ENCODE measurements around the gene RASGEF1C. TPM values are rescaled to one million over a fixed set of nuclear protein-coding genes. Genes with fewer than 3 reads are reported as not detected.

RASGEF1C gene
- total RNA-seq, 1 experiment from 2014 or later: 0.30 TPM

GRCh38 chr5:180070756-180071530, 138.1 kb downstream of the RASGEF1C start:
- DNase-seq (ENCODE audit: extremely low read depth, low read depth): peak; percentile 28

- DNase-seq (ENCODE audit: extremely low read depth, low read depth): no peak
These were observed 139.3 kb downstream of the RASGEF1C start for GRCh38 chr5:180069589-180070247.

GRCh38 chr5:180068519-180069090, 140.4 kb downstream of the RASGEF1C start:
- DNase-seq (ENCODE audit: extremely low read depth, low read depth): no peak

GRCh38 chr5:180067986-180068385, 141.0 kb downstream of the RASGEF1C start:
- DNase-seq (ENCODE audit: extremely low read depth, low read depth): no peak

GRCh38 chr5:180060192-180060591, 148.8 kb downstream of the RASGEF1C start:
- no peak for DNase-seq (ENCODE audit: extremely low read depth, low read depth)

GRCh38 chr5:180059326-180059725, 149.7 kb downstream of the RASGEF1C start:
- DNase-seq (ENCODE audit: extremely low read depth, low read depth): no peak

- no peak for DNase-seq (ENCODE audit: extremely low read depth, low read depth)
These were observed 152.9 kb downstream of the RASGEF1C start for GRCh38 chr5:180056153-180056552.

- no peak for DNase-seq (ENCODE audit: extremely low read depth, low read depth)
These were observed 154.8 kb downstream of the RASGEF1C start for GRCh38 chr5:180054226-180054625.

- no peak for DNase-seq (ENCODE audit: extremely low read depth, low read depth)
These were observed 155.9 kb downstream of the RASGEF1C start for GRCh38 chr5:180053061-180053602.

GRCh38 chr5:180052211-180052818, 156.7 kb downstream of the RASGEF1C start:
- no peak for DNase-seq (ENCODE audit: extremely low read depth, low read depth)

Other genes with a start within 250 kb of the RASGEF1C start
- gene RNF130, start 137.5 kb downstream of the RASGEF1C start, total RNA-seq (2014; rRNA removed; shearing (Covaris generic)): 61.6 and 65.2 TPM in 2 replicates
- gene MAPK9, start 82.9 kb upstream of the RASGEF1C start, total RNA-seq (2014; rRNA removed; shearing (Covaris generic)): 33.2 and 39.2 TPM in 2 replicates
- 10.6 and 12.5 TPM in 2 replicates for gene GFPT2, start 144.1 kb upstream of the RASGEF1C start, total RNA-seq (2014; rRNA removed; shearing (Covaris generic))

Data from NCI-H460 (cell line).